ENCODE data around the gene HMCN2. TPM values are rescaled to one million over a fixed set of nuclear protein-coding genes. Genes with fewer than 3 reads are reported as not detected.

HMCN2 gene
- total RNA-seq, 4 donors from 2014 or later = 1.8 to 46.7 (median 24.4) TPM

- H3K27me3 ChIP-seq = no peaks in the 10 kb centered on the region
- no peaks in the 10 kb centered on the region for H3K36me3 ChIP-seq
- H3K9me3 ChIP-seq = no peaks in the 10 kb centered on the region
- intact Hi-C loops (cut with DNase I; ENCODE audit: low total_unique reads) = no loop called here
- no peak for DNase-seq
- H3K4me3 ChIP-seq = no peak overlapping the region
- no peak overlapping the region for H3K27ac ChIP-seq
- TF ChIP-seq POLR2A (IDR thresholded peaks at IDR 0.05) (no peak), CTCF (IDR thresholded peaks at IDR 0.05) (no peak)
- H3K4me1 ChIP-seq = no peaks in the 10 kb centered on the region
Measured at GRCh38 chr9:130383350-130383715, 117.8 kb downstream of the HMCN2 start.

GRCh38 chr9:130383979-130384676 is 118.6 kb downstream of the HMCN2 start:
- TF ChIP-seq POLR2A (IDR thresholded peaks at IDR 0.05) = no peak
- TF ChIP-seq CTCF (IDR thresholded peaks at IDR 0.05) = no peak
- DNase-seq = no peak
- H3K4me1 ChIP-seq = no peaks in the 10 kb centered on the region
- intact Hi-C loops (cut with DNase I; ENCODE audit: low total_unique reads) = no loop called here
- H3K27me3 ChIP-seq = no peaks in the 10 kb centered on the region
- no peak overlapping the region for H3K27ac ChIP-seq
- H3K9me3 ChIP-seq = no peaks in the 10 kb centered on the region
- H3K4me3 ChIP-seq = no peak overlapping the region
- no peaks in the 10 kb centered on the region for H3K36me3 ChIP-seq

GRCh38 chr9:130385257-130385656 is 119.7 kb downstream of the HMCN2 start:
- no peak for DNase-seq

GRCh38 chr9:130387398-130387797 is 121.8 kb downstream of the HMCN2 start:
- no peaks in the 10 kb centered on the region for H3K4me1 ChIP-seq
- no peaks in the 10 kb centered on the region for H3K36me3 ChIP-seq
- no peaks in the 10 kb centered on the region for H3K9me3 ChIP-seq
- TF ChIP-seq CTCF (IDR thresholded peaks at IDR 0.05) = no peak
- no peak for TF ChIP-seq POLR2A (IDR thresholded peaks at IDR 0.05)
- H3K27me3 ChIP-seq = no peaks in the 10 kb centered on the region
- H3K27ac ChIP-seq = no peak overlapping the region
- intact Hi-C loops (cut with DNase I; ENCODE audit: low total_unique reads) = no loop called here
- no peak for DNase-seq
- no peak overlapping the region for H3K4me3 ChIP-seq

More at GRCh38 chr9:130385257-130385656, 119.7 kb downstream of the HMCN2 start:
- H3K27me3 ChIP-seq = no peaks in the 10 kb centered on the region
- H3K9me3 ChIP-seq = no peaks in the 10 kb centered on the region
- intact Hi-C loops (cut with DNase I; ENCODE audit: low total_unique reads) = no loop called here
- no peak overlapping the region for H3K4me3 ChIP-seq
- H3K27ac ChIP-seq = no peak overlapping the region
- TF ChIP-seq POLR2A (IDR thresholded peaks at IDR 0.05) = no peak
- no peak for TF ChIP-seq CTCF (IDR thresholded peaks at IDR 0.05)
- H3K4me1 ChIP-seq = no peaks in the 10 kb centered on the region
- H3K36me3 ChIP-seq = no peaks in the 10 kb centered on the region

GRCh38 chr9:130387905-130388304 is 122.3 kb downstream of the HMCN2 start:
- intact Hi-C loops (cut with DNase I; ENCODE audit: low total_unique reads) = no loop called here
- Histone ChIP-seq H3K36me3 (no peaks in the 10 kb centered on the region), H3K27me3 (no peaks in the 10 kb centered on the region), H3K4me1 (no peaks in the 10 kb centered on the region), H3K9me3 (no peaks in the 10 kb centered on the region), H3K4me3 (no peak overlapping the region), H3K27ac (no peak overlapping the region)
- no peak for DNase-seq
- no peak for TF ChIP-seq CTCF (IDR thresholded peaks at IDR 0.05)
- TF ChIP-seq POLR2A (IDR thresholded peaks at IDR 0.05) = no peak

All from uterus (tissue), 4 donors.